HG03342 (cell line): ENCODE measurements around the gene HRNR.
"Not testable (repeated sequence)": the region's sequence is repeated elsewhere in the genome, so short reads cannot be mapped to it uniquely, and the experiment has no call there.

Experiments used
- ATAC-seq: cut with Tn5 transposase; IDR thresholded peaks from one replicate; pipeline ENCODE4 v1.9.1; 2021; ENCODE audit warnings: mild to moderate bottlenecking, moderate library complexity; ENCODE audit not compliant: unreplicated experiment

Gene HRNR

DNA sequence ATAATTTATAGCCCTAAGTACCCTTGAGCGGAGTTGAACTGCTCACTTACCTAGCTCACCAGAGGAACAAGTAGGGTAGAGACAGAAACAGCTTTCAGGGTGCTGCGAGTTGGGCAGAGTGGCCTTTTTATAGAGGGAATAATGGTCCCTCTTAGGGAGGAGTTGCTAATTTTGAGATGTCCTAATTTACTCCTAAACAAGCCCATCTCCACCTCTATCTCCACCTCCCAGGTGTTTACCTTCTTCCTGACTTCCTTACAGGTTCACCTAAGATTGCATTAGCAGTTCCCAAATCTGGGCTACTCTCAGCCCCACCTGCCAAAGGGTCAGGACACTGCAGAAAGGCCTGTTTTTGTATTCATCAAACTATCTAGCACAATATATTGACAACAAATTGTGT, at the start of gene HRNR:
HRNR (minus strand) TSS at position 101 of the 400 bp plus-strand sequence. CDS start 940 bp downstream, outside the sequence.
- no peak for ATAC-seq

DNA sequence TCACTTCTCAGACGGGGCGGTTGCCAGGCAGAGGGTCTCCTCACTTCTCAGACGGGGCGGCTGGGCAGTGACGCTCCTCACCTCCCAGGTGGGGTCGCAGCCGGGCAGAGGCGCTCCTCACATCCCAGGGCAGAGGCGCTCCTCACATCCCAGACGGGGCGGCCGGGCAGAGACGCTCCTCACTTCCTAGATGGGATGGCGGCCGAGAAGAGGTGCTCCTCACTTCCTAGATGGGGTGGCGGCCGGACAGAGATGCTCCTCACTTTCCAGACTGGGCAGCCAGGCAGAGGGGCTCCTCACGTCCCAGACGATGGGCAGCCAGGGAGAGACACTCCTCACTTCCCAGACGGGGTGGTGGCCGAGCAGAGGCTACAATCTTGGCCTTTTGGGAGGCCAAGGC, 32.4 kb upstream of the HRNR start:
- ATAC-seq = not testable (repeated sequence)

DNA sequence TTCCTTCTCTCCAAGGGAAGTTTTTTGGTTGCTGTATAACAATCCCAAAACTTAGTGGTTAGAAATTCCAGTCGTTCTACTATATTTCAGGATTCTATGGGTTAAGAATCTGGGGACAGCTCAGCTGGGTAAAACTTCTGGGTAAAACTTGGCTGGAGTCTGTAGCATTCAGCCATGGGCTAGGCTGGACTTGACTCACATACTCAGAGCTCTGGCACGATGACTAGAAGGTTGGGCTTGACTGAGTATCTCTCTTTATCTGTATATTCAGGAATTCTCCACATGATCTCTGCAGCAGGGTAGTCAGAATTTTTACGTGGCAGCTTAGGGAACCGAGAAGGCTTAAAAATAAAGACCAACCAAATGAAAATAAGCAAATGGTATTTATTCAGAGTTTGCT, 28.2 kb upstream of the HRNR start:
- ATAC-seq = no peak

GRCh38 chr1:152251391-152251790, 27.4 kb upstream of the HRNR start:
- no peak for ATAC-seq

GRCh38 chr1:152247316-152247715, 23.3 kb upstream of the HRNR start:
- ATAC-seq = no peak

DNA sequence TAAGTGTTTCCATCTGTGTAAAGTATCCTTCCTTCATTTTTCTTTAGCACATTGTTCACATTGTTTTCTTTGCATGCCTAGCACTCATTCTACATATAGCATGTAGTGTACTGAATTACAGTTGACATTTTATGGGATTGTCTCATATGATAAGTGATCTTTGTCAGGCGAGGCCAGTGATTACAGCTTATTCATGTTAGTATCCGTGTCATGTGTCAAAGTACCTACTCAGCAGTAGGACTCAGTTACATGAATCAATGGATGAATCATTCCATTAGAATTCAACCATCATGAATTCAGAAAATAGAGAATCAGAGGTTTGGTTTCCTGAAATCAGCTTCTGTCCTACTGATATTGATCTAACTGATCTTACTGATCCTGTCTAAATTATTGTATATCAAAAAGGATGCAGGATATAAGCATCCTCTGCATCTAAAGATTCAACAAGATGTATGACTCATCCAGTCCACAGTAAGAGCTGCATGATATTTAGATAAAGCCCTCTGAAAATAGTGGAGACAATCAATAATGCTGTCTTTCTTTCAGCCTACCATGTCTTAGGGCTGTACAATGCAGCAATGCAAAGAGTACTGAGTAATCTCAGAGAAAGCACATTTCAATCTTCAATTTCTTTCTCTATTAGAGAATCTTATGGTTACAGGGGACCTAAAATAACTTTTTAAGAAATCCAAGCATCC, 20.7 kb upstream of the HRNR start:
- no peak for ATAC-seq

DNA sequence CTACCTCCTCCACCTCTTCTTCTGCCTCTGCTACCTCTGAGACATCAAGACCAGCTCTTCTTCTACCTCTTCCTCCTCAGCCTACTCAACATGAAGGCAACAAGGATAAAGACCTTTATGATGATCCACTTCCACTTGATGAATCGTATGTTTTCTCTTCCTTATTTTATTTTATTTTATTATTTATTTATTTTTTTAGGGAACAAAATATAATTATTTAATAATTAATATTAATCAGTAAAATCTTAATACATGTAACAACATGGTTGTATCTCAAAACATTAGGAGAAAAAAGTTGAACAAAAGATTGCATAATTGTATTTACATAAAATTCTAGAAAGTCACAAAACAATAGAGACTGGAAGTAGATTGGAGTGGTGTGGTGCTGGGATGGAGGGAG, 13.1 kb upstream of the HRNR start:
- no peak for ATAC-seq

DNA sequence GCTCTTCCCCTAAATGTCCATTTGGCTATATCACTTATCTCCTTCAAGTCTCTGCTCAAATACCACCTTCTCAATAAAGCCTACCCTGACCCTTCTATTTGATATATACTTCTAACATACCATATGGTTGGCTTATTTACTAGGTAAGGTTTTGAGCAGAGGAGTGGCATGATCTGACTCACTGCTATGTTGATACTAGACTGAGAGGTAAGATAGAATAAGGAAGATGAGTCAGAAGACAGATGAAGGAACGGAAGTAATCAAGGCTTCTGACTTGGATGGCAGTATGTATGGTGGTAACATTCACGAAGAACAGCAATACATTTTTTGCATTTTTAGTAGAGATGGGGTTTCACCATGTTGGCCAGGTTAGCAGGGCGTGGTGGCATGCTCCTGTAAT, 4.8 kb upstream of the HRNR start:
- no peak for ATAC-seq

GRCh38 chr1:152227310-152227928, 3.4 kb upstream of the HRNR start:
- no peak for ATAC-seq

- ATAC-seq = no peak
Measured at GRCh38 chr1:152225678-152226077, 1.7 kb upstream of the HRNR start.

- no peak for ATAC-seq
Measured at GRCh38 chr1:152220166-152221163, 3.5 kb downstream of the HRNR start.

- not testable (repeated sequence) for ATAC-seq
Measured at GRCh38 chr1:152219438-152219837, 4.6 kb downstream of the HRNR start.

- ATAC-seq = no peak
Measured at GRCh38 chr1:152218762-152219436, 5.1 kb downstream of the HRNR start.

DNA sequence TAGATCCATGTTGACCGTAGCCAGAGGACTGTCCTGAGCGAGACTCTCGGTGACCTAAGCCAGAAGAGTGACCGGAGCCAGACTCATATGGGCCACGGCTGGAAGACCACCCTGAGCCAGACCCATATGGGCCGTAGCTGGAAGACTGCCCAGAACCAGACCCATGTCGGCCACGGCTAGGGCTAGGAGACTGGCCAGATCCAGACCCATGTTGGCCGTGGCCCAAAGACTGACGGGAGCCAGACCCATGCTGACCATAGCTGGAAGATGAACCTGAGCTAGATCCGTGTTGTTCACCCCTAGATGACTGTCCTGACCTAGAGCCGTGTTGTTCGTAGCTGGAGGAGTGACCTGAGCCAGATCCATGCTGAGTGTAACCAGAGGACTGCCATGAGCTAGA, 8.4 kb downstream of the HRNR start:
- ATAC-seq = not testable (repeated sequence)

DNA sequence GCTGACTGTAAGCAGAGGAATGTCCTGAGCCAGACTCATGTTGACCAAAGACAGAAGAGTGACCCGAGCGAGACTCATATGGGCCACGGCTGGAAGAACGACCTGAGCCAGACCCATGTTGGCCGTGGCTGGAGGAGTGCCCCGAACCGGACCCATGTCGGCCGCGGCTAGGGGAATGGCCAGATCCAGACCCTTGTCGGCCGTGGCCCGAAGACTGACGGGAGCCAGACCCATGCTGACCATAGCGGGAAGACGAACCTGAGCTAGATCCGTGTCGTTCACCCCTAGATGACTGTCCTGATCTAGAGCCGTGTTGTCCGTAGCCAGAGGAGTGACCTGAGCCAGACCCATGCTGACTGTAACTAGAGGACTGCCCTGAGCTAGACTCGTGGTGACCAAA, 9.1 kb downstream of the HRNR start:
- ATAC-seq = not testable (repeated sequence)

GRCh38 chr1:152198982-152199381, 25.0 kb downstream of the HRNR start:
- no peak for ATAC-seq

DNA sequence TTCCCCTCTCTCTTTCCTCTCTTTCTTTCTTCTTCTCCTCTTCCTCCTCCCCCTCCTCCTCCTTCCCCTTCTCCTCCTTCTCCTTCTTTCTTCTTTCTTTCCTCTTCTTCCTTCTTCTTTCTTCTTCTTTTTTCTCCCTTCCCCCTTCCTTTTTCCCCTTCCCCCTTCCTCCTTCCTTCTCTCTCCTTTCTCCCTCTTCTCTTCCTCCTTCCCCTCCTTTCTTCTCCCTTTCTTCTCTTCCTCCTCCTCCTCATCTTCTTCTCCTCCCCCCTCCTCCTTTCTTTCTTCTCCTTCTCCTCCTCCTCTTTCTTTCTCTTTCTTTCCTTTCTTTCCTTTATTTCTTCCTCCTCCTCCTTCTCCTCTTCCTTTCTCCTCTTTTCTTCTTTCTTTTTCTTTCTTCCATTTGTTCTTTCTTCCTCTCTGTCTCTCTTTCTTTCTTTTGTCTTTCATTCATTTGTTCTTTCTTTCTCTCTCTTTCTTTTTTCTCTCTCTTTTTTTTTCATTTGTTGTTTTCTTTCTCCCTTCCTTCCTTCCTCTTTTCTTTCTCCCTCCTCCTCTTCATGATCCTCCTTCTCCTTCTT, 26.5 kb downstream of the HRNR start:
- no peak for ATAC-seq

- ATAC-seq = no peak
Measured at GRCh38 chr1:152191711-152192110, 32.3 kb downstream of the HRNR start.

GRCh38 chr1:152191260-152191659, 32.7 kb downstream of the HRNR start:
- ATAC-seq = no peak

- ATAC-seq = no peak
Measured at GRCh38 chr1:152190589-152190988, 33.4 kb downstream of the HRNR start.
